Keratinocyte (primary cell): Measurements from ENCODE around the gene C2orf72.

ENCODE experiments used
- EZH2 ChIP-seq: IDR thresholded peaks from one replicate; pipeline ENCODE4 v1.6.1; 2012; ENCODE audit warnings: inconsistent platforms, mild to moderate bottlenecking, low read length, moderate library complexity
- TF ChIP-seq, protein P1 (sequence below), 3 experiments: IDR thresholded peaks in 1 of 3; conservative IDR thresholded peaks in 1 of 3; optimal IDR thresholded peaks in 1 of 3; 2 replicates in 2 of 3; 3 replicates in 1 of 3; pipeline versions ENCODE3 to v1.5.1; 2011; ENCODE audit warnings: low read length in 3 of 3, mild to moderate bottlenecking in 3 of 3, moderate library complexity in 2 of 3, control low read depth in 1 of 3, inconsistent platforms in 1 of 3; ENCODE audit not compliant: insufficient read depth in 2 of 3; ENCODE audit errors: extremely low read depth in 1 of 3

- TF ChIP-seq, protein P1, sequence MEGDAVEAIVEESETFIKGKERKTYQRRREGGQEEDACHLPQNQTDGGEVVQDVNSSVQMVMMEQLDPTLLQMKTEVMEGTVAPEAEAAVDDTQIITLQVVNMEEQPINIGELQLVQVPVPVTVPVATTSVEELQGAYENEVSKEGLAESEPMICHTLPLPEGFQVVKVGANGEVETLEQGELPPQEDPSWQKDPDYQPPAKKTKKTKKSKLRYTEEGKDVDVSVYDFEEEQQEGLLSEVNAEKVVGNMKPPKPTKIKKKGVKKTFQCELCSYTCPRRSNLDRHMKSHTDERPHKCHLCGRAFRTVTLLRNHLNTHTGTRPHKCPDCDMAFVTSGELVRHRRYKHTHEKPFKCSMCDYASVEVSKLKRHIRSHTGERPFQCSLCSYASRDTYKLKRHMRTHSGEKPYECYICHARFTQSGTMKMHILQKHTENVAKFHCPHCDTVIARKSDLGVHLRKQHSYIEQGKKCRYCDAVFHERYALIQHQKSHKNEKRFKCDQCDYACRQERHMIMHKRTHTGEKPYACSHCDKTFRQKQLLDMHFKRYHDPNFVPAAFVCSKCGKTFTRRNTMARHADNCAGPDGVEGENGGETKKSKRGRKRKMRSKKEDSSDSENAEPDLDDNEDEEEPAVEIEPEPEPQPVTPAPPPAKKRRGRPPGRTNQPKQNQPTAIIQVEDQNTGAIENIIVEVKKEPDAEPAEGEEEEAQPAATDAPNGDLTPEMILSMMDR (optimal IDR thresholded peaks at IDR 0.05 in 1 of 3, IDR thresholded peaks at IDR 0.05 in 1 of 3, conservative IDR thresholded peaks at IDR 0.05 in 1 of 3; ENCODE audit: extremely low read depth in 1 of 3, insufficient read depth in 2 of 3, low read length in 3 of 3), result no peak
- TF ChIP-seq EZH2, result no peak
Measured at GRCh38 chr2:231069379-231070054, 32.2 kb downstream of the C2orf72 start.
